Nephron progenitor cell (in vitro differentiated cells): ENCODE data around the gene PRR30.

Source experiments
- DNase-seq: peaks from one replicate; pipeline ENCODE4 v3.0.0; 2021
- H3K27ac Mint-ChIP-seq: 2 replicates; pipeline ENCODE4 v1.8.0; 2021; ENCODE audit warnings: mild to moderate bottlenecking, moderate library complexity, mixed read lengths
- H3K27me3 Mint-ChIP-seq: 2 replicates; pipeline ENCODE4 v1.8.0; 2021; ENCODE audit warnings: mild to moderate bottlenecking, low read depth, mixed read lengths; ENCODE audit not compliant: poor library complexity
- H3K36me3 Mint-ChIP-seq: 2 replicates; pipeline ENCODE4 v1.8.0; 2021; ENCODE audit warnings: low read depth, mixed read lengths
- H3K4me1 Mint-ChIP-seq: 2 replicates; pipeline ENCODE4 v1.8.0; 2021; ENCODE audit warnings: mixed read lengths
- H3K4me3 Mint-ChIP-seq: 2 replicates; pipeline ENCODE4 v1.8.0; 2021; ENCODE audit warnings: mild to moderate bottlenecking, moderate library complexity, mixed read lengths
- H3K9me3 Mint-ChIP-seq: 2 replicates; pipeline ENCODE4 v1.8.0; 2021; ENCODE audit warnings: mild to moderate bottlenecking, moderate library complexity, mixed read lengths
- CTCF ChIP-seq: fragments of 200-600 bp; sonication (generic); IDR thresholded peaks from 2 replicates; pipeline ENCODE4 v1.5.0; 2021; ENCODE audit warnings: antibody characterized with exemption

The PRR30 gene

GRCh38 chr2:27139310-27139709 is at the start of gene PRR30:
Gene PRR30, minus strand, starts transcription at chr2:27139410. Its CDS starts 1,081 bp downstream, at chr2:27138329.
- no peak for DNase-seq
- peaks cover 44% of the 10 kb centered on the region for H3K27me3 Mint-ChIP-seq
- no peak within 1 kb of the TSS for H3K27ac Mint-ChIP-seq
- no peaks in the 10 kb centered on the region for H3K36me3 Mint-ChIP-seq
- H3K9me3 Mint-ChIP-seq = peaks cover 11% of the 10 kb centered on the region
- H3K4me3 Mint-ChIP-seq = no peak within 1 kb of the TSS
- no peak for TF ChIP-seq CTCF
- no peaks in the 10 kb centered on the region for H3K4me1 Mint-ChIP-seq

- H3K27me3 Mint-ChIP-seq = peaks cover 11% of the 10 kb centered on the region
- no peak for TF ChIP-seq CTCF
- no peak overlapping the region for H3K27ac Mint-ChIP-seq
- no peak for DNase-seq
- peaks cover 5% of the 10 kb centered on the region for H3K9me3 Mint-ChIP-seq
- H3K36me3 Mint-ChIP-seq = no peaks in the 10 kb centered on the region
- H3K4me3 Mint-ChIP-seq = no peak overlapping the region
- H3K4me1 Mint-ChIP-seq = no peaks in the 10 kb centered on the region
Measured at GRCh38 chr2:27186613-27187345, 47.6 kb upstream of the PRR30 start.

- no peak for TF ChIP-seq CTCF
- Mint-ChIP-seq H3K27ac (no peak overlapping the region), H3K27me3 (peaks cover 20% of the 10 kb centered on the region), H3K36me3 (no peaks in the 10 kb centered on the region), H3K4me1 (no peaks in the 10 kb centered on the region), H3K9me3 (peaks cover 5% of the 10 kb centered on the region), H3K4me3 (no peak overlapping the region)
- DNase-seq = no peak
Measured at GRCh38 chr2:27185331-27186026, 46.3 kb upstream of the PRR30 start.

GRCh38 chr2:27184115-27184514 is 44.9 kb upstream of the PRR30 start:
- H3K27ac Mint-ChIP-seq = no peak overlapping the region
- H3K4me1 Mint-ChIP-seq = no peaks in the 10 kb centered on the region
- no peaks in the 10 kb centered on the region for H3K9me3 Mint-ChIP-seq
- no peak overlapping the region for H3K4me3 Mint-ChIP-seq
- H3K36me3 Mint-ChIP-seq = no peaks in the 10 kb centered on the region
- H3K27me3 Mint-ChIP-seq = peaks cover 31% of the 10 kb centered on the region
- no peak for DNase-seq
- no peak for TF ChIP-seq CTCF

- H3K27ac Mint-ChIP-seq = no peak overlapping the region
- no peak for DNase-seq
- no peak for TF ChIP-seq CTCF
- no peak overlapping the region for H3K4me3 Mint-ChIP-seq
- H3K9me3 Mint-ChIP-seq = no peaks in the 10 kb centered on the region
- H3K4me1 Mint-ChIP-seq = no peaks in the 10 kb centered on the region
- H3K27me3 Mint-ChIP-seq = peaks cover 38% of the 10 kb centered on the region
- no peaks in the 10 kb centered on the region for H3K36me3 Mint-ChIP-seq
Measured at GRCh38 chr2:27182346-27182745, 43.1 kb upstream of the PRR30 start.
